GM21381 (cell line): ENCODE results near the gene WBP2NL.

Source experiments
- ATAC-seq: cut with Tn5 transposase; IDR thresholded peaks from one replicate; pipeline ENCODE4 v1.9.1; 2021; ENCODE audit warnings: mild to moderate bottlenecking, moderate library complexity; ENCODE audit not compliant: unreplicated experiment

WBP2NL gene

GRCh38 chr22:41976961-41977566 lies 21.5 kb upstream of the WBP2NL start:
- ATAC-seq = no peak

GRCh38 chr22:41978732-41979131 lies 19.9 kb upstream of the WBP2NL start:
- no peak for ATAC-seq

GRCh38 chr22:41979423-41980250 lies 19.0 kb upstream of the WBP2NL start:
- no peak for ATAC-seq

DNA sequence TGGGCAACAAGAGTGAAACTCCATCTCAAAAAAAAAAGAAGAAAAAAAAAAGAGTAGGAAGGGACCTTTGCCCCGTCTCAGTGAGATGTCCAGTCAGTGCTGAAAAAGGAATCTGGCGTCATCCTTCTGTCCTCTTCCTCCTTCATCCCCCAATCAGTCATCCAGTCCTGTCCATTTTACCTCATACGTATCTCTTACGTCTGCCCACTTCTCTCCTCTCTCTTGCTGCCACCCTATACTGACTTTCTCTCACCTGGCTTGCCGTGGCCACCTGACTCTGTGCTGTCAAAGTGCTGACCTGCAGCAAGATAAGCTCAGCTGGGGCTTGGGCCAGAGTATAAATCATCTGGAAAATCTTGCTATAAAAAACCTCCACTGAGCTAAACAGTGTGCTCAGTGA lies 15.7 kb upstream of the WBP2NL start:
- no peak for ATAC-seq

GRCh38 chr22:41983513-41984405 lies 14.8 kb upstream of the WBP2NL start:
- ATAC-seq = no peak

DNA sequence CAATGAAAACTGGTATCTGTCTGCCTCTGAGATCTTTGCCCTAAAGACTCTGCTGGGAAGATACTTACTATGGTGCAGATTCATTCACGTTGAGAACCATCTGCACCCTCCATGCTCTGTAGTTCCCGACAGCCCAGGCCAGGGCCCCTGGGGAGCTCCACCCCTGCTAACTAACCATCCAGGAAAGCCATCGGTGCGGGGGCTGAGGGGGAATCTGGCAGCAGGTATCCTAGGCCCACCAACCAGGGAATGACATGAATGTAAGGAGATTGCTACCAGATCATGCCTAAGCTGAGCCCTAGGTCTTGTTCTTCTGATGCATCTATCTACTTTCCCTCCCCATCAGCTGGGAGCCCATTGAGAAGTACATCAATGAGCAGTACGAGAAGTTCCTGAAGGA lies 11.3 kb upstream of the WBP2NL start:
- no peak for ATAC-seq

- ATAC-seq = no peak
Measured at GRCh38 chr22:41989246-41989645, 9.3 kb upstream of the WBP2NL start.

- ATAC-seq = no peak
Measured at GRCh38 chr22:41991111-41991510, 7.5 kb upstream of the WBP2NL start.

DNA sequence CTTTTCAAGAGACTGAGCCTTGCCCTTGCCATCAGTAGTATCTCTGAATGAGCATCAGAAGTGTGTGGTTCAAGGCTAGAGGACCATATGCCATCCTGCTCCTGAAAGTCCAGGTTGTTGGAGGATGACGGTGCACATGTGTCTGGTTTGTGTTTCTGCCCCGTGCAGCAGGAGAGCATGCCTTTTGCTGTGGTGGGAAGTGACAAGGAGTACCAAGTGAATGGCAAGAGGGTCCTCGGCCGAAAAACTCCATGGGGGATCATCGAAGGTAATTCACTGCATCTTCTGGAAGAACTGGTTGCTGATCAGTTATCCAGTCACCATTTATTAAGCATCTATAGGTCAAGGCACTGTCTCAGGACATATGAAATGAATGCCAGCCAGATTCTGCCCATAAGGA lies 6.1 kb upstream of the WBP2NL start:
- no peak for ATAC-seq

DNA sequence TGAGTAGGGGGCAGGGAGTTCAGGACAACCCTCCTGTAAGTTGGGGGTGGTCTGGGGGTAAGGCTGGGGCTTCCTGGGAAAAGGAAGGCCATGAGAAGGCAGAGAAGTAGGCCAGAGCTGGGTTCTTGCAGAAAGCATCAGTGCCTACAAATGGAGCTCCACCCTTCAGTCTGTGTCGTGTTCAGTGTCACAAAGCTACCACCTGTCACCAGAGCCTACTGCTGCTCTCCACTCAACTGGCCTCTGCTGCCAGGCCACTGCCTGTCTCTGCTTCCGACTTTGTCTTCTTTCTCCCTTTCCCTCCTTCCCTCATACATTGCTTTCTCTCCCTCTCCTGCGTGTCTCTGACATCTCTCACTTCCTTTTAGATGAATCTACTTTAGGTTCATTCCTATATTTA lies 3.4 kb upstream of the WBP2NL start:
- ATAC-seq = no peak

DNA sequence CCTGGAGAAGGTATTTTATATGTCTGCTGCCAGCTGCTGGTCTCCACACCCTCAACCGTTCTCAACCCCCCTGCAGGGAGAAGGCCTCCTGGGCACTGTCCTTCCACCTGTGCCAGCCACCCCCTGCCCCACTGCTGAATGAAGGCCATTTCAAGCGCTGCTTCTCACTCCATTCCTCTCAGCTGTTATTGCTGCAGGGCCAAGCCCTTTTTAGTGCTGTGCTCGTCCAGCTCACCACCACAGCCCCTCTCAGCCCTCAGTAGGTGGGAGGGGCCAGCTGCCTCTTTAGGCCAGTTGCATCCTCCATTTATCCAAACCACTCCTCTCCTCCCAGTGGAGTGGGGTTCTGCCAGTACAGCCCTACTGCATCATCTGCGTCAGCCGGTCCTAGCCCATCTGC lies 1.8 kb upstream of the WBP2NL start:
- ATAC-seq = no peak

DNA sequence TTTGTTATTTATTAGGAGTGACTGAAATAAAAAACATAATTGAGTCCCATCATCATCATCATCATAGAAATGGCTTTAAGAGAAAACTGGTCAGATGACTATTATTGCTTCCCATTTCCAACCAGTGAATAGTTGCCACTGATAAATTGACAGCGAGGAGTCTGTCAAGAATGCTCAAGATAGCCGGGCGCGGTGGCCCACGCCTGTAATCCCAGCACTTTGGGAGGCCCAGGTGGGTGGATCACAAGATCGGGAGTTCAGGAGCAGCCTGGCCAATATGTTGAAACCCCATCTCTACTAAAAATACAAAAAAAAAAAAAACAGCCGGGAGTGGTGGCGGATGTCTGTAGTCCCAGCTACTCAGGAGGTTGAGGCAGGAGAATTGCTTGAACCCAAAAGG lies 1.9 kb downstream of the WBP2NL start:
- no peak for ATAC-seq

- ATAC-seq = no peak
Measured at GRCh38 chr22:42001121-42001520, 2.5 kb downstream of the WBP2NL start.

GRCh38 chr22:42001706-42002105 lies 3.1 kb downstream of the WBP2NL start:
- ATAC-seq = no peak

- ATAC-seq = no peak
Measured at GRCh38 chr22:42007922-42008321, 9.3 kb downstream of the WBP2NL start.

- ATAC-seq = no peak
Measured at GRCh38 chr22:42010778-42011177, 12.2 kb downstream of the WBP2NL start.

DNA sequence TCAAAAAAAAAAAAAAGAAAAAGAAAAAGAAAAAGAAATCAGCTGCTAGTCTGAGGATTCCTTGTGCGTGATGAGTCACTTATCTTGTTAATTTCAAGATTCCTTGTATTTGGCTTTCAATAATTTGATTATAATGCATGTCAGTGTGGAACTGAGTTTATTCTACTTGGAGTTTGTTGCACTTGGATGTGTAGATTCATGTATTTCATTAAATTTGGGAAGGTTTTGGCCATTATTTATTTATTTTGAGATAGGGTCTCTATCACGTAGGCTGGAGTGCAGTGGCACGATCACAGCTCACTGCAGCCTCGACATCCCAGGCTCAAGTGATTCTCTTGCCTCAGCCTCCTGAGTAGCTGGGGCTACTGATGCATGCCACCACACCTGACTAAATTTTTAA lies 14.8 kb downstream of the WBP2NL start:
- ATAC-seq = no peak

GRCh38 chr22:42016111-42016510 lies 17.5 kb downstream of the WBP2NL start:
- no peak for ATAC-seq

GRCh38 chr22:42018224-42018623 lies 19.6 kb downstream of the WBP2NL start:
- no peak for ATAC-seq

DNA sequence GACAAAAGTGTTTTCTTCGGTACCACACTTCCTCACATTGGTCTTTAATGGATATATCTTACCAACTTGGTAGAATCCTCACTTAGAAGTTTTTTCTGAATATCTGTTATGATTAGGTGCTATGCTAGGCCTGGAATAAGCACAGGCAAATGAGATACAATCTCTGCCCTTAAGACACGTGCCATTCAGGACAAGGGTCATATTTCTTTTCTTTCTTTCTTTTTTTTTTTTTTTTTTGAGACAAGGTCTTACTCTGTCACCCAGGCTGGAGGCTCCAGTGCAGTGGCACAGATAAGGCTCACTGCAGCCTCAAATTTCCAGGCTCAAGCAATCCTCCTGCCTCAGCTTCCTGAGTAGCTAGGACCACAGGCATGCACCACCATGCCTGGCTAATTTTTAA lies 23.0 kb downstream of the WBP2NL start:
- ATAC-seq = no peak

- no peak for ATAC-seq
Measured at GRCh38 chr22:42022162-42022847, 23.7 kb downstream of the WBP2NL start.
